ENCODE data around the gene CBFA2T3.

The CBFA2T3 gene

DNA sequence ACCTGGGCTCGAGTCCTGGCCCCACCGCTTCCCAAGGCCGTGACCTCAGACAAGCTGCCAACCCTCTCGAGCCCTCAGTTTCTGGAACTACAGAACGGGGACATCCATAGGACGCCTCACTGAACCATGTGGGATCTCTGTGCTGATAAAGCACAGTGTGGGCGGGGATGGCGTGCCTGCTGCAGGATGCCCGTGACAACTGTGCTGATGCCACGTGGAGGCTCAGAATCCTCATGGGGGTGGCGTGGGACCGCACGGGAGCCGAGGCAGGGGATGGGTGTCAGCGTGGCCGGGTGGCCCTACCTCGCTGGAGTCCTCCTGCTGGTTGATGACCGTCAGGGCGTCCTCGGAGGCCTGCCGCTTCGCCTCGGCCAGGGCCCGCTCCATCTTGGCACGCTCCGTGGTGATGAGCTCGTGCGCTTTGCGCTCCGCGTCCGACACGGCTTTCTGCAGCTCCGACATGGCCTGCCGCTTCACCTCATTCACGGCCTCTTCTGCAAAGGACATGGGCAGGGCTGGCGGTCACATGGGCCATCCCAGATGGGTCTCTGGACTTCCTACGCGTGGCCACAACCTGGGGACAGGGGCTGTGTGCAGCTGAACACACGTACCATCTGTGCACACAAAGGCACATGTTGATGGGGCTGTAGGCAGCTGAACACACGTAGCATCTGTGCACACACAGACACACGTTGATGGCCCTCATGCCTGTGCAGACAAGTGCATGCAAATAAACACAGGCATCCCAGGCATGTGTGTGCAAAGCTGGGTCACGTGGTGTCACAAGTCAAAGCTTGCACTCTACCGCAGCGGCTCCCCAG lies 97.8 kb downstream of the CBFA2T3 start:
- FAIRE-seq, result no peak
- DNase-seq (ENCODE audit: low spot score), result no peak

DNA sequence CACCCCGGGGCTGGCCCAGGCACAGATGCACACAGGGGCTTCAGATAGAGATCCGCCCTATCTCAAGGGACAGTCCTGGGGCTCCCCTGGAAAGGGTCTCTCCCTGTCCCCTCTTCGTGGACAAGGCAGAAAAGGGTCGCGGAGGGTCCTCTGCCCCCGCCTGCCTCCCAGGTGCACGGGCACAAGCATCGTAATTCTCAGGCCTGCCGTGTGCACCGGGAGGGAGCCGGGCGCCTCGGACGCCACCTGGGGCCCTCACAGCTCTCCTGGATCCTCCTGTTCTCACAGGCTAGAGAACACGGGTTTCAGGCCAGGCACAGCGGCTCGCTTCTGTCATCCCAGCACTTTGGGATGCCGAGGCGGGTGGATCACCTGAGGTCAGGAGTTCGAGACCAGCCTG lies 98.7 kb downstream of the CBFA2T3 start:
- no peak for FAIRE-seq

DNA sequence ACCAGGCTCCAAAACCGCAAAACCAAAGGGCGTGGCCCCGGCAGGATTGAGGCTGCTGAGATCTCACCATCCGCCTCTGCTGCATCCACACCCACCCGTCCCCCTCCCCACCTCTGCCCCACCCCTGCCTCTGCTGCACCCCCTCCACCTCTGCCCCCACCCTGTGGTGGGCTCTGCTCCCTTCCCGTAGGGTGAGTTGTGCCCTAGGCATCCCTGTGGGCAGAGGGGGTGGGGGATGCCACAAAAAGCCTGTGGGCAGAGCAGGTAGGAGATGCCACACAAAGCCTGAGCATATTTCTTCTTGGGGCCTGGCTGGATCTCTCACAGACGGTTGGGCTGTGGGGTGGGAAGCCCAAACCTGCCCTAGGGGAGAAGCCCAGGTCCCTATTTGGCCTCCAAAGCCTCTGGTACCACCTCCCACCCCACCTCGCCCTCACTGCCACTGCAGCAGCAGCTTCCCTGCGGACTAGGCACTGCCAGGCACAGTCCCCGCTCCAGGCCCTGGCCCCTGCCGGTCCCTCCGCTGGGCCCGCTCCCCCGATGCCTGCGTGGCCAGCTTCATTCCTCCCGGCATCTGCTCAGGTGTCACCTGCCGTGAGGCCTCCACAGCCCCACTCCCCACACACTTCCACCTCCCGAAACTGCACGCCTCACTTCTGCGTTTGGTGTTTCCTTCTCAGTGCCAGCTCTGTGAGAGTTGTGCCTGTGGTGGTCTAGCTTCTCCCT lies 99.3 kb downstream of the CBFA2T3 start:
- no peak for DNase-seq (ENCODE audit: low spot score)
- no peak for FAIRE-seq

More for the DNA sequence above, 98.7 kb downstream of the CBFA2T3 start:
- no peak for DNase-seq (ENCODE audit: low spot score)

DNA sequence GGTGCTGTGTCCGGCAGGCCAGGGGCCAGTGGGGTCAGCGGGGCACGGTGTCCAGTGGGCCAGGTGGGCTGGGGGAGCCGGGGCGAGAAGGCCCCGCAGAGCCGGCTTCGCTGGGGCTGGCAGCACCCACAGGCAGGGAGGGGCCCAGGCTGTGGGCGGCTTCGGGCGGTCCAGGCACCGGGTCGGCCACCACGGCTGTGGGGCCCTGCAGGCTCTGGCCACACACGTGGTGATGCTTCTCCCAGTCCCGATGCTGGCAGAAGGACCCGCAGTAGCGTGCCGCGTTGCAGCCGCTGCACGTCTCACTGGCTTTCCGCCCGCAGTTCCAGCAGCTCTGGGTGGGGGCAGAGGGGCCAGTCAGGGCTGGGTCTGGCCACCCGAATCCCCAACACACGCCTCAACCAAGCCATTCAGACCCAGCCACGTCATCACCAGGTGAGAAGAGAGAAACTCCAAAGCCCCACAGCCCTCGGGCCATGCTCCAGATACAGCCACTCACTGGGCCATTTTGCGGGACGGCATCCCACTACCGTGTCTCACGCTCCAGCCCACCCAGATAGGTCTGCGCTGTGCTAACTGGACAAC lies 100.0 kb downstream of the CBFA2T3 start:
- FAIRE-seq, result no peak
- no peak for DNase-seq (ENCODE audit: low spot score)

DNA sequence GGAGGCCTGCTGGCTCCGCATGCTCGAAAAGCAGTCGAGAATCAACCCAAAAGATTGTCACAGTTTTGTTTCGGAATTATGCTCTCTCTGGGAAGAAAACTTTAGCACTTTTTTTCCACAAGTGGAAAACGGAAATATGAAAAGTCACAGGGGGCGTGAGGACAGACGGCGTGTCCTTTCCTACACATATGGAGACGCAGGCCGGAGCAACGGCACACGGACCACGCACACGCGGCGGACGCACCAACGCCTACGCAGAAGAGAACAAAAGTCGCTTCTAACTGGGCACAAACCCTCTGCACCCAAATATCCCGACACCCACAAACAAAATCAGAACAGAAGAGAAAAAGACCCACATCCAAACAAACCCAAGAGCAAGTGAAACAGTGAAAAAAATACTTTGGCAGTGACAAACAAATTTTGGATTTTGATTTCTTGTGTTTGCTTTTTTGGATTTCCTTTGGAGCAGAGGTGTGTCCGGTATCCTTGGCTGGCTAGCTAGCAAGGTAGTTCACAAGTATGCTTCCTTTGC lies 101.2 kb downstream of the CBFA2T3 start:
- DNase-seq (ENCODE audit: low spot score) (no peak), FAIRE-seq (no peak)

DNA sequence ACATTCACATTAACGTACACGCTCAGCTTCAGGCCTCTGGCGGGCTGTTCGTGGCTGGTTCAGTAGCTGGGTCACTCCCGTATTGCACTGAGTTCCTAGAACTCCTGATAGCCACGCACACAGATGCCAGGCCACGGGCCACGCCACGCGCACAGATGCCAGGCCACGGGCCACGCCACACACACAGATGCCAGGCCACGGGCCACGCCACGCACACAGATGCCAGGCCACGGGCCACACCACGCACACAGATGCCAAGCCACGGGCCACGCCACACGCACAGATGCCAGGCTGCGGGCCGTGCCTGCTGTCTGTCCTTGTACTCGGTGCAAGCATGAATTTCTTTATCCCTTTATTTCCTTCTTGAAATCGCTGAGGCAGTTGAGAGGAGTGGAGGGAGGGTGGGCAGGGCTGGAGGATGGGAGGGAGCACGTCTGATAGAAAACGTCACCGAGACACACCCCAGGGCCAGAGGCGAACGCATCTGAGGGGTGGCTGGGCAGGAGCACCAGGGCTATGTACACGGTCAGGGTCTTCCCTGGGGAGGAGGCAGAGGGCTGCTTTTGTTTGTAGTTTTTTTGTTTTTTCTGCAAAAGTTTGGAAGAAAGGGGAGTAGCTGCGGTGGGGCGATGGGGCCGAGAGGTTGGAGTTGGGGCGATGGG lies 101.9 kb downstream of the CBFA2T3 start:
- FAIRE-seq, result no peak
- DNase-seq (ENCODE audit: low spot score), result no peak

DNA sequence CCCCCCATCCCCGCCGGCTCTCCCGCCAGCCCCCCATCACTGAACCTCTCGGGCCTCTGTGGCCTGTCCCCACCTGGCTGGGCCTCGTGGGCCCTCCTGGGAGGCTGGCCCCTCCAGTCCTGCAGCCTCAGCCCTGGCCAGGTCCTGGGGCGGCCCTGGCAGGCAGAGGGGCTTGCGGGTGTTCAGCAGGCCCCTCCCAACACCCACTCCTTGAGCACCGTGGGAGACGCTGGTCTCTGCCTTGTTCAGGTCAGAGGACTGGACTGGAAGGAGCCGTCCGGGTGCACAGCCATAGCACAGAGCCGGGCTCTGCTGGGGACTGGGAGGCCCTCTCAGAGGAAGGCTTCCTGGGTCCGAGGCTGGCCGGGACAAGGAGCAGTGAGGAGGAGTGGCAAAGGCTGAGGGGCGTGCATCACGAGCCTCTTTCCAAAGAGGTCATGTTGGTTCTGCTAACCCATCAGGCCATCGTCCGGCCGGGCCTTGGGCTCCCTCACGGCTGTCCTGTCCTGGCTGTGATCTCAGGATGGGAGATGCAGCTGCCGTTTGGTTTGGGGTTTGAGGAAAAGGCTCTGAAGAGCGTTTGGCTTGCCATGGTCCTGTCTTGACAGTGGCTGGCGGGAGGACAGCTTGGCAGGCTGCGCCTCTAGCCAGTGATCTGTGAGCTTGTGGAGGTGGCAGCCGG lies 104.2 kb downstream of the CBFA2T3 start:
- no peak for FAIRE-seq
- no peak for DNase-seq (ENCODE audit: low spot score)

DNA sequence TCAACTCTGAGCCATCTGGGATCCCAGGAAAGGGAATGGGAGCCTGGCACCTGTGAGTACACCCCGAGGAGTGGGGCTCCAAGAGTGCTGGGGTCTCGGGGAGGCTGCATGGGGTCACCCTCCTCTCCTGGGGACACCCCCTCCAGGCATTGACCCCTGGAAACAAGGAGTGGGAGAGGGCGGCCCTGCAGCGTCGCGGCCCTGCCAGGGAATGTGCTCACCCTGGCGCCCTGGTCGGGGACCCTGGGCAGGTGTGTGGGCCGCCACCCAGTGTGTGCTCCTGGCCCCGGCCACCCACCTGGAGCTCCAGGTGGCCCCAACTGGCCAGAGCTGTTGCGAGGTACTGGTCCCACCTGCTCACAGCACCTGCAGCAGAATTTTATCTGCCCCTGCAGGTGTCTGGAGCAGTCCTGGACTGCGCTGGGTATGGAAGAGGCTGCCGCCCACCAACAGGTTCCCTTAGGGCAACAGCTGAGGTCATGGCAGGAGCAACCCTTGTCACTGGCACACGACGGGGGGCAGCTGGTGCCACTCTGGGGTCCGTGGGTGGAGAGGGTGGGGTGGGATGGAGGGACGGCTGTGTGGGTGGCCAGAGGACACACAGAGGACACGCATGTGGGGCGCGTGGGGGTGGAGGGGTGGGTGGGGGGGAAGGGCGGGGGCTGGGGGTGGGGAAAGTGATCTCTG lies 105.1 kb downstream of the CBFA2T3 start:
- no peak for DNase-seq (ENCODE audit: low spot score)

DNA sequence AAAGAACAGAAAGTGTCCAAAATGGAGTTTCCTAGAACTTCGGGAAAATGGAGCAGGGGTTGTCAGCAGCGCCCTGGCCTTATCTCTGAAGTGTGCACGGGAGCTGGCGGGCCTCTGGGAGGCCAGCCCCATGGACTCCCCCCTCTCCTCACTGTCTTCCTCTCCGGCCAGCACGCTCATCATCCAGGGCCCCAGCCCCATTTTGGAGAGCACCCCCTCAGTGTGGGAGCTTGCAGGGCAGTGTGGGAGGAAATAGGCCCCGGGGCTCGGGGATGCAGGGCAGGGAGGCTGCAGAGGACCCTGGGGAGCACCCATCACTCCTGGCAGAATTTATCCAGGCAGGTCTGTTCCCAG lies 105.7 kb downstream of the CBFA2T3 start:
- FAIRE-seq (no peak), DNase-seq (ENCODE audit: low spot score) (no peak)

More for the DNA sequence above, 105.1 kb downstream of the CBFA2T3 start:
- FAIRE-seq, result no peak

DNA sequence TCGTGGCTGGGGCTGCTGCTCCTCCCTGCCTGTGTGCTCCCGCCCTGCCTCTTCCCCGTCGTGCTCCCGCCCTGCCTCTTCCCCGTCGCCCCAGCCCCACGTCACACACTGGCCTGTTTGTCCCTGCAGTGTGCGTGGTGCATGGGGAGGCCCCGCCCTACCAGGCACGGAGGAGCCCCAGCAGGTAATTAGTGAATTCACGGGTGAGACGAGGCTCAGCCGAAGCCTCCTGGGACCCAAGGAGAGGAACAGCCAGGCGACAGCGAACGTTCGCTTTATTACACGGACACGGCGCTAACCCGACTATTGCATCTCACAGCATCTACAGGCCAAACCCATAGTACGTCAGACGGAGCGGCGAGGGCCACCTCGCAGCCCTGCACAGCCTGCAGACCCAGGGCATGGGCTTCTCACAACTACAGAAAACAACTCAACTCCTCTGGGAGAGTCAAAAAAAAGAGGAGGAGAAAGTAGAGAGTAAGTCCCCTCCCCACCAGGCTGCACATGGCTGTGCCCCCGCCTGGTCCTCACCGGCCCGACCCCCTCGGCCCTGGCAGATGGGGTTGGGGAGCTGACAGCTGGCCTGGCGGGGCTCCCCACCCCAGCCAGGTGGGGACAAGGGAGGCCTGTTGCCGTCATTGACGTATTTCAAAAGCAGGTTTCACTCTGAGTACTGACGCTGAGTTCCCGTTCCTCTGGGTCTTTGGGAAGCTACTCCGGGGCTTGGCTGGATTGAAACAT lies 106.2 kb downstream of the CBFA2T3 start:
- DNase-seq (ENCODE audit: low spot score) (no peak), FAIRE-seq (no peak)

DNA sequence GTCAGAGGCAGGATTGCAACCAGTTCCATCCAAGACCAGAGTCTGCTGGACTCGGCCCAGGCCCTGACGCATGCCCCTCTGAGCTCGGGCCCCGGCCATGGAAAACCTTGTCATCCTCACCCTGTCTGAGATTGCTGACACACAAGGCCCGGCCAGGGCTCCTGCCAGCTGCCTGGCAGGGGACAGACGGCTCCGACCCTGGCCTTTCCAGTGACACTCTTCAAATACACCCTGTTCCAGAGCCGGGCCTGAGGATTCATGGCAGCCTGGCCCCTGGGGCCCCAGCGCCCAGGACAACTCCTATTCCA lies 107.4 kb downstream of the CBFA2T3 start:
- DNase-seq (ENCODE audit: low spot score), result no peak
- FAIRE-seq, result no peak

DNA sequence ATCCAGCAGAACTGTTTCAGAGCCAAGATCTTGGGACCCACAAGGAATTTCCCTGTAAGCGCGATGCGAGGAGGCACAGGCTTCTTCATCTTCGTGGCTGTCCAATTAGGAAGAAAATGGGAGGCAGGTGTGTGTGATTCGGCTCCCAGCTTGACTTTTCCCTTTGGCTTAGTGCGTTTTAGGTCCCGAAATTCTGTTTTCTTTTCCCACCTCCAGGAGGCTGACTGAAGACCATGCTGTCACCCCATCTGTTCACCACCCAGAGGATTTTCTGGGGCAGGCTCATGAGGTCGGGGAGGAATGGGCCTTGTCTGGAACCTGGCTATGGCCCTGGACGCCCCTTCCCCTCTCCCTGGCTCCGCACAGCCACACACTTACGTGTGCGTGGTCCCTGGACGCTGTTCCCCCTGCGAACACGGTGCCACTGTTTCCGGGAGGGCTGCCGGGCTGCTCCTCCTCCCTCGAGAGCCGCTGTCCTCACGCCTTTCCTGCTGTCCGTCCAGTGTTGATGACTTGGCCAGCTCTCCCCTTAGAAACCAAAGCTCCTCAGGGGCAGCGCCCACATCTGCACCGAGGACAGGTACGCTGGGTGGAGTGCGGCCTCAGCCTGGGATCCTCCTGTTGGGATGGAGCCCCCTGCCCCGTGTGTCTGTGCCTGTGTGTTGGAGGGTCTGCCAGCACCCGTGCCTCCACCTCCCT lies 107.9 kb downstream of the CBFA2T3 start:
- DNase-seq (ENCODE audit: low spot score) (no peak), FAIRE-seq (no peak)

DNA sequence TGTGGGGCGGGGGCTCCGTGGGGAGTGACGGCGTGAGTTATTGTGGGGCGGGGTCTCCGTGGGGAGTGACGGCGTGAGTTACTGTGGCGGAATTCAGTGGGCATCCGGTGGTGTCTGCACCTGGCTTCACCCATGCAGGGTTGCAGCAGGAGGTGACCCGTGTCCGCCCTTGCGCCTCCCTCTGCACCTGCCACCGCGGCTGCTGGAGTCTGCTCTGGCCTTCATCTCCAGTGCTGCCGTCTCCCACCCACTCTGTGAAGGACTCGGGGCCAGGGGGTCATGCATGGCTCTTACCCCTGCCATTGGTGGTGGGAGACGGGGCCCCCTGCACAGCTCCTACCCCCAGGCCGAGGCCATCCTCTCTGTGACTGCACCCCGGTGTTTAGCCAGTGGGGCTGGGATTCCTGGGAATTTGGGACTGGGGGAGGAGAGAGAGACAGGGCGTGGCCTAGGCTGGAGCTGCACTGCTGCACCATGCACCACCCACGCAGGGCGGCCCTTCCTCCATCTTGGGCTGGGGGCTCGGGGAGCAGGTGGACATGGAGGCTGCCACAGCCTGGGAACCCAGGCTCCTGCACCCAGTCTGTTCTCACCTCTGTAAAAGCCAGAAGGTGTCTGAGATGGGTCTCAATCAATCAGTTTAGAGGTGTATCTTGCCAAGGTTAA lies 109.3 kb downstream of the CBFA2T3 start:
- DNase-seq (ENCODE audit: low spot score) (no peak), FAIRE-seq (no peak)

DNA sequence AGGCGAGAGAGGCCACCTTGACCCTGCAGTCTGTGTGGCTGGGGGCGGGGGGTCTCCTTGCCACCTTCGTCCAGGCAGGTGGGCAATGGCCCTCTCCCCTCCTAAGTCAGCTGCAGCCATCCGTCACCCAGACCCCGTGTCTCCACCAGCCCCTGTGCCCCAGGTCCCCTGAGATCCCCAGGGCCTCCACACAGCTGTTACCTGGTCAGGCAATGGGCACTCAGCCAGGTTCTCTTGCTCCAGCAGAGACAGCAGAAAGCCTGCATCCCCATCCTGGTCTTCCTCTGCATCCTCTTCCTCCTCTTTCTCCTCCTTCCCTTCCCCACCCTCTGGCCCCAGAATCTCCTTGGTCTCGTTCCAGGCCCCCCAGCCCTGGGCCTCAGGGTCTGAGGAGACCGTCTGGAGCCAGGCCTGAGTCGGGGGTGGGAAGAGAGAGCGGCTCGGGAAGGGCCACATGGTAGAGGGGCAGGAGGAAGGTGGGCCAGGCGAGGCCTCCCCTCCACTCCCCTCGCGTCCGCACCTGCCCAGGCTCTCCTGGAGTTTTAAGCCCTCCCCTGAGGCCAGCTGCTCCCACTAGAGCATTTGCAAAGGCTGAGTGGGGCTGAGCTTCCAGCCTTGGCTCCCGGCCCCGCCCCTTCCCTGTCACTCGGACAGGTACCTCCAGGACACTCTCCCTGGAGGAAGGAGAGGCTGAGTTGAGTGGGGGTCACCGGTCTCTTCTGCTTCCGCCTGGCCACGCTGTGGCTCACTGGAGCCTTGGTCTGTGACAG lies 110.7 kb downstream of the CBFA2T3 start, which contains the start of gene PABPN1L:
Gene PABPN1L, minus strand, starts transcription at position 510 of the 770 bp plus-strand sequence. Its CDS starts 54 bp downstream, at position 456.
- no peak for FAIRE-seq
- no peak for DNase-seq (ENCODE audit: low spot score)

DNA sequence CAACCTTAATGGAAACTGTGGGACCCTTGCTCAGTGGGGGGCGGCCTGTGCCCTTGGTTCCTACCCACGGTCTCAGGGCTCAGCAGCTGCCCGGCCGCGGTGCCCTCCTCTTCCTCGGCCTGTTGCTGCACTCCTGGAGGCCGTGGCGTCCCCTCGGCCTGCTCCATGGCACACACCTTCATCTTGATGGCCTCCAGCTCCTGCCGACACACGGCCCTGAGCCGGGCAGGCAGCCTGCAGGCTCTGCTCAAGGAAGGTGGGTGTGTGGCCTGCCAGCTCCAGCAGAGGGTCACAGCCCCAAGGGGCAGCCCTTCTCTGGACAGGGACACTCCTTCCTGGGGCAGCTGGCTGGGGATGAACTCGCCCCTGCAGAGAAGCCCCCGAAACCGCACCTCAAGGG lies 111.3 kb downstream of the CBFA2T3 start:
- DNase-seq (ENCODE audit: low spot score) (no peak), FAIRE-seq (no peak)

DNA sequence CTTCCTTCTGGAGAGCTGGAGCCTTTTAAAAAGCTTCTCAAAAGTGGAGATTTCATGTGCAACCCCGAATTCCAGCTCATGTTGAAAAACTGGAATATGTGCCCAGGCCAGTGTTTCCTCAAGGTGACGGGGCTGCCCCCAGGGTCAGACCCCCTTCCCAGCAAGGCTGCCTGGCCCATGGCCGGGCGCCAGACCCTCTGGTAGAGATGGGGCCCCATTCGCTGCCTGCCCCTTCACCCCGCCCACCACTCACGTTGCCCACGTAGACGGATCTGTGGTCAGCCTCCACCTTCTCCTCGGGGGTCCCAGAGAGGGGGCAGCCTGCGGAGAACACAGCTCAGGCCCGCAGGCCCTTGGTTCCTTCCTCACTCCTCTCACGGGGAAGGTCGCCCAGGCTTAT lies 111.7 kb downstream of the CBFA2T3 start:
- no peak for FAIRE-seq
- no peak for DNase-seq (ENCODE audit: low spot score)

DNA sequence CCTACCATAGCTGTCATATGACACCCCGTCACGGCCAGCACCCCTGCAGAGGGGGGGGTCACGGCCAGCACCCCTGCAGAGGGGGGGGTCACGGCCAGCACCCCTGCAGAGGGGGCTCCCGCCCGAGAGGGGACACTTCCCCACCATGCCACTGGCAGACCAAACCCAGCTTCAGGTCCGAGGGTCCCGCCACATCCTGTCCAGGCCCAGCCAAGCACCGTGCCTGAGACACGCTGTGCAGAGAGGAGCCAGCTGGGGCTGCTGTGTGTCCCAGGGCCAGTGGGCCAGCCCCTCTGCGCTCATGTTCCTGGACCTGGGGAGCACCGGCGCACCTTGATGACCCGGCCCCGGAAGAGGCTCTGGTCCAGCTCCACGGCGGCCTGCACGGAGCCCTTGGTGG lies 112.5 kb downstream of the CBFA2T3 start:
- no peak for FAIRE-seq
- no peak for DNase-seq (ENCODE audit: low spot score)

DNA sequence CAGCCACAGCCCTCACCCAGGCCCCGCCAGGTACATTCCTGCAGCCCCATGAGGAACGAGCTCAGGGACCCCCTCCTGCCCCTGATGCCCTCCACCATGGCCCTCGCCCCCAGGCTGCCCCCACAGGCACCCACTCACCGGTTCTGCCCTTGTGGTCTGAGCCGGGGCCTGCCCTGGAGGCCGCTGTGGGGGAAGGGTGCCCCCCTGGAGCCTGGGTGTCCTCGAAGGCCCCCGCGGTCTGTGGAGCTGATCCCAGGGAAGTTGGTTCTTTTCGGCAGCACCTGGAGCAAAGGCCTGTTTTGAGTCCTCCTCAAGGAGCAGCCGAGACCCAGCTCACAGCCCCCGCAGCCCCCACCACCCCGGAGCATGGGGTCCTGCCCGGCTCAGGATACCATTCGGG lies 112.9 kb downstream of the CBFA2T3 start:
- DNase-seq (ENCODE audit: low spot score) (no peak), FAIRE-seq (no peak)

Data from RCC 7860 (cell line).